ENCODE measurements around the gene PDS5A.

Gene PDS5A

DNA sequence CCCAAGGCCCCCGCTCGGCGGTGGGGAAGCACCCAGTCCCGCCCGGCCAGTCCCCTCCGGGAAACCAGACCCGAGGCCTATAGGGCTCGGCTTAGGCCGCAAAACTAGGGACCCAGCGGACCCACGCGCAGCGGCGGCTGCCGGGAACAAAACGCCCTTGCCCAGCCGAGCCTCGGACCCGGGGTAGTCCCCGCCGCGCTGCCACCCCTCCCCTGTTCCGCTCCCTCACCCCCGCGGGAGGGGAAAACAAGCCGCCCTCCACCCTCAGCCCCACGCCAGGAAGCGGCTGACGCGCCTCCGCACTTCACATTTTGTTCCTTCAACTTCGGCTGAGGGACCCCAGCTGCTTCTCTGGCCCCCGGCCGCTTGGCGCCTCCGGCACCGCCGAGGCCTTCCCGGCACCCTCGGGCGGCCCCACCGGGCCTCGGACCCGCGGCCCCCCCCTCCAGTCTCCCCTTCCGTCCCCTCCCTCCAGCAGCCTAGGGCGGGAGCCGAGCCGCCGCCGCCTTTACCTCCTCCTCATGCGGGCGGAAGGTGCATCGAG lies 694 bp downstream of the PDS5A start (continued):
- TF ChIP-seq, protein P1, sequence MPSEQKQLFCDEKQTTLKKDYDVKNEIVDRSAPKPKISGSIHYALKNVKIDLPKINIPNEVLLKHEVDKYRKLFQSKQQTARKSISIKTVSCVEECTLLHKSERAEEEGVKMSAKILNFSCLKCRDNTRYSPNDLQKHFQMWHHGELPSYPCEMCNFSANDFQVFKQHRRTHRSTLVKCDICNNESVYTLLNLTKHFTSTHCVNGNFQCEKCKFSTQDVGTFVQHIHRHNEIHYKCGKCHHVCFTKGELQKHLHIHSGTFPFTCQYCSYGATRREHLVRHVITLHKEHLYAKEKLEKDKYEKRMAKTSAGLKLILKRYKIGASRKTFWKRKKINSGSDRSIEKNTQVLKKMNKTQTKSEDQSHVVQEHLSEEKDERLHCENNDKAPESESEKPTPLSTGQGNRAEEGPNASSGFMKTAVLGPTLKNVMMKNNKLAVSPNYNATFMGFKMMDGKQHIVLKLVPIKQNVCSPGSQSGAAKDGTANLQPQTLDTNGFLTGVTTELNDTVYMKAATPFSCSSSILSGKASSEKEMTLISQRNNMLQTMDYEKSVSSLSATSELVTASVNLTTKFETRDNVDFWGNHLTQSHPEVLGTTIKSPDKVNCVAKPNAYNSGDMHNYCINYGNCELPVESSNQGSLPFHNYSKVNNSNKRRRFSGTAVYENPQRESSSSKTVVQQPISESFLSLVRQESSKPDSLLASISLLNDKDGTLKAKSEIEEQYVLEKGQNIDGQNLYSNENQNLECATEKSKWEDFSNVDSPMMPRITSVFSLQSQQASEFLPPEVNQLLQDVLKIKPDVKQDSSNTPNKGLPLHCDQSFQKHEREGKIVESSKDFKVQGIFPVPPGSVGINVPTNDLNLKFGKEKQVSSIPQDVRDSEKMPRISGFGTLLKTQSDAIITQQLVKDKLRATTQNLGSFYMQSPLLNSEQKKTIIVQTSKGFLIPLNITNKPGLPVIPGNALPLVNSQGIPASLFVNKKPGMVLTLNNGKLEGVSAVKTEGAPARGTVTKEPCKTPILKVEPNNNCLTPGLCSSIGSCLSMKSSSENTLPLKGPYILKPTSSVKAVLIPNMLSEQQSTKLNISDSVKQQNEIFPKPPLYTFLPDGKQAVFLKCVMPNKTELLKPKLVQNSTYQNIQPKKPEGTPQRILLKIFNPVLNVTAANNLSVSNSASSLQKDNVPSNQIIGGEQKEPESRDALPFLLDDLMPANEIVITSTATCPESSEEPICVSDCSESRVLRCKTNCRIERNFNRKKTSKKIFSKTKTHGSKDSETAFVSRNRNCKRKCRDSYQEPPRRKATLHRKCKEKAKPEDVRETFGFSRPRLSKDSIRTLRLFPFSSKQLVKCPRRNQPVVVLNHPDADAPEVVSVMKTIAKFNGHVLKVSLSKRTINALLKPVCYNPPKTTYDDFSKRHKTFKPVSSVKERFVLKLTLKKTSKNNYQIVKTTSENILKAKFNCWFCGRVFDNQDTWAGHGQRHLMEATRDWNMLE (tag by site-specific recombination; conservative IDR thresholded peaks at IDR 0.05; ENCODE audit: low read depth): no peak
- TF ChIP-seq ZNF560 (tag by site-specific recombination; IDR thresholded peaks at IDR 0.05; ENCODE audit: borderline replicate concordance) (no peak), GLIS1 (tag by site-specific recombination; IDR thresholded peaks at IDR 0.05) (peak; percentile 19; the same call in 1 of the 2 replicates), EGR2 (tag by site-specific recombination; IDR thresholded peaks at IDR 0.05; ENCODE audit: low read depth) (peak; percentile 13; the same call in 1 of the 2 replicates), SP2 (tag by site-specific recombination; IDR thresholded peaks at IDR 0.05) (peak; percentile 37; the same call in 1 of the 2 replicates), ZNF335 (tag by site-specific recombination; conservative IDR thresholded peaks at IDR 0.05) (peak; percentile 96), ZNF530 (tag by site-specific recombination; IDR thresholded peaks at IDR 0.05; ENCODE audit: low read depth) (no peak), ZNF354C (tag by site-specific recombination; IDR thresholded peaks at IDR 0.05; ENCODE audit: borderline replicate concordance, low read depth) (no peak), ZNF423 (tag by site-specific recombination; IDR thresholded peaks at IDR 0.05) (0 out of 2 replicates have a peak, but pooled peaks have one; percentile 31), ZFHX2 (tag by site-specific recombination; conservative IDR thresholded peaks at IDR 0.05) (peak; percentile 57), ZNF629 (tag by site-specific recombination; IDR thresholded peaks at IDR 0.05) (no peak), ZBTB8A (tag by site-specific recombination; IDR thresholded peaks at IDR 0.05) (no peak), ZNF76 (tag by site-specific recombination; IDR thresholded peaks at IDR 0.05; ENCODE audit: borderline replicate concordance, low read depth) (peak; percentile 46; the same call in 1 of the 2 replicates), ZNF223 (tag by site-specific recombination; IDR thresholded peaks at IDR 0.05) (no peak), ZBTB20 (tag by site-specific recombination; IDR thresholded peaks at IDR 0.05) (peak; percentile 33; the same call in 1 of the 2 replicates)
- TF ChIP-seq, protein P2, sequence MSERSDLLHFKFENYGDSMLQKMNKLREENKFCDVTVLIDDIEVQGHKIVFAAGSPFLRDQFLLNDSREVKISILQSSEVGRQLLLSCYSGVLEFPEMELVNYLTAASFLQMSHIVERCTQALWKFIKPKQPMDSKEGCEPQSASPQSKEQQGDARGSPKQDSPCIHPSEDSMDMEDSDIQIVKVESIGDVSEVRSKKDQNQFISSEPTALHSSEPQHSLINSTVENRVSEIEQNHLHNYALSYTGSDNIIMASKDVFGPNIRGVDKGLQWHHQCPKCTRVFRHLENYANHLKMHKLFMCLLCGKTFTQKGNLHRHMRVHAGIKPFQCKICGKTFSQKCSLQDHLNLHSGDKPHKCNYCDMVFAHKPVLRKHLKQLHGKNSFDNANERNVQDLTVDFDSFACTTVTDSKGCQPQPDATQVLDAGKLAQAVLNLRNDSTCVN (tag by site-specific recombination; optimal IDR thresholded peaks at IDR 0.05): peak; percentile 50

DNA sequence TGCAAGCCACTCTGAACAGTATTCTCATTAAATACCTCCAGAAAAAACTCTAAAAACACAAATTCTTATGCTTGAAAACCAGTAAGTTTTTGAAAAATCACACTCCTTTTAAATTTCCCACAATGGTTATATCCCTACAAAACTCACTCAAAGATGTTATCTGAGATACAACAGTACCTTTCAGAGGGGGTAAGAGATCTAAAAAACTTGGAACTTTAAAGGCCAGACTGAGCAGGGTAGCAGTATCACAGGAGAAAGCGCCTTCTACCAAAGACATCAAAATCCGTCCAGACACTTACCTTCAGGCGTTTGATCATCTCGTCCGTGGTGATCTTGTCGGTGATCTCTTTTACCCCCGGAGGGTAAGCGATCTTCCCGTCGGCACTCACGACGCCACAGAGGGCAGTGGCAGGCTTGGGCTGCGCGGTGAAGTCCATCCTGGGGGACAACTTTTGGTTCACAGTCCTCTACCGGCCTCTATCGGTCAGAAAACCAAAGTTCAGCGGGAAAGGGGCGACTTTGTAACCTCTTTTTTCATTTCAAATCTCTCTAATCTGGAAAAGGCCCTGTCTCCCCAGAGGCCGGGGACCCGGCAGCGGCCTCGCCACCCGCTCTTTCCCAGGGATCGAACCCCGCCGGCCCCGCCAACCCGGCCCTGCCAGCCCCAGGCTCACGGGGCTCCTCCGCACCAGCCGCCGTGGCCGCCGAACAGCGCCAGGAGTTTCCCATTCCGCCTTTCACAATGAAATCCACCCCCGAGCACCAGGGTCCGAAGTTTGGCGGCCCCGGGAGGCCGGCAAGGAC lies 1.4 kb downstream of the PDS5A start:
- peak overlapping the region; percentile 84 for H3K27ac ChIP-seq (ENCODE audit: extremely low read depth, low read depth, low read length)
- no peaks in the 10 kb centered on the region for H3K9me3 ChIP-seq (ENCODE audit: control insufficient read depth, insufficient read depth, low read depth, low read length)
- no peaks in the 10 kb centered on the region; the same call in 1 of the 2 replicates for H3K4me1 ChIP-seq (ENCODE audit: control insufficient read depth, insufficient read depth, low read length)
- ChIA-PET CTCF (interaction anchor here (1.0 kb wide), 2 partner anchors 279 to 507 kb away, joined by 3 read pairs; partner anchors contain the start of gene UBE2K), POLR2A (no interaction called here)
- peak overlapping the region; percentile 77 for H3K4me3 ChIP-seq (ENCODE audit: low read depth, low read length)
- H3K36me3 ChIP-seq (ENCODE audit: control insufficient read depth in 2 of 2, insufficient read depth in 1 of 2, low read length in 2 of 2): peaks cover 8 to 35% of the 10 kb centered on the region in 2 experiments; a peak in 2 of 3 replicates
- TF ChIP-seq YY1 (tag by site-specific recombination; IDR thresholded peaks at IDR 0.05) (no peak), GLIS1 (tag by site-specific recombination; IDR thresholded peaks at IDR 0.05) (peak; percentile 40; the same call in 1 of the 2 replicates), ZBTB17 (tag by site-specific recombination; IDR thresholded peaks at IDR 0.05) (peak; percentile 95), MEIS1 (CRISPR knock-in tag; IDR thresholded peaks at IDR 0.05; ENCODE audit: borderline replicate concordance) (no peak), ZNF76 (tag by site-specific recombination; IDR thresholded peaks at IDR 0.05; ENCODE audit: borderline replicate concordance, low read depth) (peak; percentile 23; the same call in 1 of the 2 replicates), SP7 (tag by site-specific recombination; IDR thresholded peaks at IDR 0.05) (0 out of 2 replicates have a peak, but pooled peaks have one; percentile 9), ZBTB20 (tag by site-specific recombination; IDR thresholded peaks at IDR 0.05) (peak; percentile 43; the same call in 1 of the 2 replicates), ZNF664 (tag by site-specific recombination; IDR thresholded peaks at IDR 0.05) (peak; percentile 84)
- TF ChIP-seq, protein P3, sequence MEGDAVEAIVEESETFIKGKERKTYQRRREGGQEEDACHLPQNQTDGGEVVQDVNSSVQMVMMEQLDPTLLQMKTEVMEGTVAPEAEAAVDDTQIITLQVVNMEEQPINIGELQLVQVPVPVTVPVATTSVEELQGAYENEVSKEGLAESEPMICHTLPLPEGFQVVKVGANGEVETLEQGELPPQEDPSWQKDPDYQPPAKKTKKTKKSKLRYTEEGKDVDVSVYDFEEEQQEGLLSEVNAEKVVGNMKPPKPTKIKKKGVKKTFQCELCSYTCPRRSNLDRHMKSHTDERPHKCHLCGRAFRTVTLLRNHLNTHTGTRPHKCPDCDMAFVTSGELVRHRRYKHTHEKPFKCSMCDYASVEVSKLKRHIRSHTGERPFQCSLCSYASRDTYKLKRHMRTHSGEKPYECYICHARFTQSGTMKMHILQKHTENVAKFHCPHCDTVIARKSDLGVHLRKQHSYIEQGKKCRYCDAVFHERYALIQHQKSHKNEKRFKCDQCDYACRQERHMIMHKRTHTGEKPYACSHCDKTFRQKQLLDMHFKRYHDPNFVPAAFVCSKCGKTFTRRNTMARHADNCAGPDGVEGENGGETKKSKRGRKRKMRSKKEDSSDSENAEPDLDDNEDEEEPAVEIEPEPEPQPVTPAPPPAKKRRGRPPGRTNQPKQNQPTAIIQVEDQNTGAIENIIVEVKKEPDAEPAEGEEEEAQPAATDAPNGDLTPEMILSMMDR (tag by site-specific recombination; IDR thresholded peaks at IDR 0.05): peak; percentile 73
- TF ChIP-seq, protein P4, sequence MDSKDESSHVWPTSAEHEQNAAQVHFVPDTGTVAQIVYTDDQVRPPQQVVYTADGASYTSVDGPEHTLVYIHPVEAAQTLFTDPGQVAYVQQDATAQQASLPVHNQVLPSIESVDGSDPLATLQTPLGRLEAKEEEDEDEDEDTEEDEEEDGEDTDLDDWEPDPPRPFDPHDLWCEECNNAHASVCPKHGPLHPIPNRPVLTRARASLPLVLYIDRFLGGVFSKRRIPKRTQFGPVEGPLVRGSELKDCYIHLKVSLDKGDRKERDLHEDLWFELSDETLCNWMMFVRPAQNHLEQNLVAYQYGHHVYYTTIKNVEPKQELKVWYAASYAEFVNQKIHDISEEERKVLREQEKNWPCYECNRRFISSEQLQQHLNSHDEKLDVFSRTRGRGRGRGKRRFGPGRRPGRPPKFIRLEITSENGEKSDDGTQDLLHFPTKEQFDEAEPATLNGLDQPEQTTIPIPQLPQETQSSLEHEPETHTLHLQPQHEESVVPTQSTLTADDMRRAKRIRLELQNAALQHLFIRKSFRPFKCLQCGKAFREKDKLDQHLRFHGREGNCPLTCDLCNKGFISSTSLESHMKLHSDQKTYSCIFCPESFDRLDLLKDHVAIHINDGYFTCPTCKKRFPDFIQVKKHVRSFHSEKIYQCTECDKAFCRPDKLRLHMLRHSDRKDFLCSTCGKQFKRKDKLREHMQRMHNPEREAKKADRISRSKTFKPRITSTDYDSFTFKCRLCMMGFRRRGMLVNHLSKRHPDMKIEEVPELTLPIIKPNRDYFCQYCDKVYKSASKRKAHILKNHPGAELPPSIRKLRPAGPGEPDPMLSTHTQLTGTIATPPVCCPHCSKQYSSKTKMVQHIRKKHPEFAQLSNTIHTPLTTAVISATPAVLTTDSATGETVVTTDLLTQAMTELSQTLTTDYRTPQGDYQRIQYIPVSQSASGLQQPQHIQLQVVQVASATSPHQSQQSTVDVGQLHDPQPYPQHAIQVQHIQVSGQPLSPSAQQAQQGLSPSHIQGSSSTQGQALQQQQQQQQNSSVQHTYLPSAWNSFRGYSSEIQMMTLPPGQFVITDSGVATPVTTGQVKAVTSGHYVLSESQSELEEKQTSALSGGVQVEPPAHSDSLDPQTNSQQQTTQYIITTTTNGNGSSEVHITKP (tag by site-specific recombination; IDR thresholded peaks at IDR 0.05): peak; percentile 85
